GM12878 (cell line): Measurements from ENCODE around the gene PARN. TPM values are rescaled to one million over a fixed set of nuclear protein-coding genes. Genes with fewer than 3 reads are reported as not detected.

ENCODE experiments used
- ATAC-seq: fragments of 200-7000 bp; cut with Tn5 transposase; 3 replicates; pipeline ENCODE4 v1.9.1; 2020; ENCODE audit warnings: mild to moderate bottlenecking, moderate library complexity
- BruUV-seq: library from RNA; stranded (reverse); fragments of 400-500 nt; replicated peaks from 2 replicates; lab custom pipeline; 2021; lab: Mats Ljungman, UMichigan
- CTCF ChIA-PET: fragments of 300-600 bp; sonication (Branson Sonifier 250); formaldehyde crosslinking; extraction: SDS; loops from one replicate; lab custom pipeline; 2021; ENCODE audit warnings: inconsistent platforms; lab: Yijun Ruan, JAX
- POLR2A ChIA-PET: fragments of 350-600 bp; formaldehyde crosslinking; extraction: SDS; loops from one replicate; lab custom pipeline; 2021; ENCODE audit warnings: inconsistent platforms; lab: Charles Lee
- RAD21 ChIA-PET: fragments of 300-600 bp; sonication (Branson Sonifier 250); formaldehyde crosslinking; loops from one replicate; lab custom pipeline; 2023; ENCODE audit warnings: antibody characterized with exemption; ENCODE audit not compliant: unreplicated experiment; lab: Charles Lee
- SMC1A ChIA-PET: fragments of 300-600 bp; sonication (Branson Sonifier 250); formaldehyde crosslinking; loops from one replicate; lab custom pipeline; 2023; ENCODE audit not compliant: unreplicated experiment, uncharacterized antibody; lab: Charles Lee
- DNase-seq: peaks from one replicate; pipeline ENCODE4 v3.0.0-alpha.2; 2011; ENCODE audit warnings: low read depth, low spot score
- FAIRE-seq: peaks from 3 replicates; lab custom pipeline; 2011; peaks lifted over from hg19 to GRCh38; lab: Jason Lieb, UNC
- H2AFZ ChIP-seq: 2 replicates; pipeline ENCODE4 v1.6.0; 2011; ENCODE audit warnings: low read depth, low read length, control low read depth; ENCODE audit not compliant: control insufficient read depth
- H3K27ac ChIP-seq: 2 replicates; pipeline ENCODE4 v1.5.1; 2011; ENCODE audit warnings: control low read depth; ENCODE audit not compliant: control insufficient read depth, insufficient read depth
- H3K27me3 ChIP-seq, 2 experiments: replicated peaks in 1 of 2; 2 replicates each; pipeline versions ENCODE4 v1.6.0 to v1.6.1; 2011; ENCODE audit warnings: low read length in 1 of 2; ENCODE audit not compliant: control insufficient read depth in 2 of 2, insufficient read depth in 2 of 2
- H3K36me3 ChIP-seq, 2 experiments: 2 replicates each; pipeline ENCODE4 v1.5.1; 2011; ENCODE audit warnings: low read length in 1 of 2; ENCODE audit not compliant: control insufficient read depth in 2 of 2, insufficient read depth in 2 of 2
- H3K4me1 ChIP-seq: 2 replicates; pipeline ENCODE4 v1.6.1; 2011; ENCODE audit warnings: mild to moderate bottlenecking, low read length, moderate library complexity, mixed read lengths; ENCODE audit not compliant: control insufficient read depth, insufficient read depth
- H3K4me2 ChIP-seq: 2 replicates; pipeline ENCODE4 v1.6.0; 2011; ENCODE audit warnings: control low read depth; ENCODE audit not compliant: control insufficient read depth, insufficient read depth
- H3K4me3 ChIP-seq: fragments of 200-600 bp; sonication (generic); 2 replicates; pipeline ENCODE4 v1.5.1; 2016
- H3K79me2 ChIP-seq: 2 replicates; pipeline ENCODE4 v1.6.0; 2011; ENCODE audit warnings: low read length; ENCODE audit not compliant: control insufficient read depth, insufficient read depth
- H3K9ac ChIP-seq: 2 replicates; pipeline ENCODE4 v1.8.0; 2011; ENCODE audit warnings: low read length, control low read depth, mixed read lengths; ENCODE audit not compliant: control insufficient read depth, insufficient read depth
- H3K9me3 ChIP-seq: replicated peaks from 3 replicates; pipeline ENCODE4 v1.5.1; 2011; ENCODE audit warnings: mild to moderate bottlenecking, low read length; ENCODE audit not compliant: control insufficient read depth, insufficient read depth
- H4K20me1 ChIP-seq: 2 replicates; pipeline ENCODE4 v1.6.0; 2011; ENCODE audit not compliant: control insufficient read depth, insufficient read depth
- BCL3 ChIP-seq: IDR thresholded peaks from 2 replicates; pipeline ENCODE4 v1.6.1; 2011; ENCODE audit warnings: borderline replicate concordance, low read depth, mild to moderate bottlenecking, moderate library complexity, low read length; ENCODE audit not compliant: insufficient read depth, poor library complexity, severe bottlenecking
- BRCA1 ChIP-seq: IDR thresholded peaks from 2 replicates; pipeline ENCODE4 v1.6.1; 2011; ENCODE audit warnings: low read depth, low read length, improper control_type of control experiment
- CBX5 ChIP-seq: sonication (generic); IDR thresholded peaks from 2 replicates; pipeline ENCODE4 v1.6.1; 2016; ENCODE audit warnings: low read depth, moderate library complexity, mild to moderate bottlenecking, inconsistent platforms
- CREB1 ChIP-seq: IDR thresholded peaks from 2 replicates; pipeline ENCODE4 v1.6.1; 2012; ENCODE audit warnings: low read depth, mild to moderate bottlenecking, inconsistent platforms
- KDM1A ChIP-seq: fragments of 200-600 bp; sonication (generic); IDR thresholded peaks from 2 replicates; pipeline ENCODE4 v1.6.1; 2016; ENCODE audit warnings: borderline replicate concordance
- MYB ChIP-seq: fragments of 150-350 bp; IDR thresholded peaks from 2 replicates; pipeline ENCODE4 v1.6.1; 2014; ENCODE audit warnings: mild to moderate bottlenecking, low read depth, low read length, borderline replicate concordance
- NR2F1 ChIP-seq: fragments of 450-650 bp; conservative IDR thresholded peaks from 2 replicates; pipeline ENCODE4 v1.6.1; 2017; ENCODE audit warnings: mild to moderate bottlenecking
- SIX5 ChIP-seq: IDR thresholded peaks from 2 replicates; pipeline ENCODE4 v1.6.1; 2011; ENCODE audit warnings: mild to moderate bottlenecking, low read depth, low read length, moderate library complexity; ENCODE audit not compliant: severe bottlenecking
- SMC3 ChIP-seq: IDR thresholded peaks from 2 replicates; pipeline ENCODE4 v1.6.1; 2011; ENCODE audit warnings: low read length, improper control_type of control experiment, borderline replicate concordance
- TARDBP ChIP-seq: IDR thresholded peaks from 2 replicates; pipeline ENCODE4 v1.6.1; 2016; ENCODE audit warnings: borderline replicate concordance
- ZNF592 ChIP-seq: fragments of 450-650 bp; IDR thresholded peaks from 2 replicates; pipeline ENCODE4 v1.6.1; 2017; ENCODE audit warnings: mild to moderate bottlenecking, moderate library complexity
- WGBS: methylation state at CpG from one replicate; pipeline ENCODE4 v1.1.6; 2016; ENCODE audit warnings: low lambda C conversion rate; ENCODE audit not compliant: insufficient replicate concordance, insufficient coverage; ENCODE audit errors: missing lambda C conversion rate; 5-methylcytosine and 5-hydroxymethylcytosine counted together
- in situ Hi-C: fragments of 300-500 bp; cut with MboI; formaldehyde crosslinking; loops from 9 replicates; pipeline ENCODE4 v1.14.3; 2018; ENCODE audit warnings: mixed read lengths
- intact Hi-C: fragments of 100-400 bp; cut with micrococcal nuclease; formaldehyde crosslinking; loops from one replicate; pipeline ENCODE4 v1.14.2; 2022; ENCODE audit not compliant: unreplicated experiment
- polyA plus RNA-seq, 11 experiments: library from polyadenylated mRNA; depleted of rRNA in 4 of 11; unstranded in 6 of 11; stranded (reverse) in 5 of 11; fragments of >200 nt; fragmentation: Nextera tagmentation in 4 of 11; fragmentation: Illumina TruSeq in 1 of 11; extraction: Ambion mirVana in 4 of 11; extraction: Trizol in 1 of 11; gene quantifications; 1 replicate in 1 of 11; 2 replicates in 10 of 11; pipeline versions ENCODE4 v1.2.1 to v1.2.3, GENCODE V29; 2011 to 2016; ENCODE audit warnings: inconsistent platforms in 2 of 11, missing spikeins in 2 of 11, low read depth in 1 of 11
- total RNA-seq, 4 experiments: library from RNA; depleted of rRNA in 3 of 4; stranded (reverse); fragments of >200 nt in 3 of 4; fragmentation: Illumina TruSeq in 1 of 4; extraction: Trizol in 1 of 4; gene quantifications; 2 replicates each; pipeline versions ENCODE4 v1.2.1 to v1.2.3, GENCODE V29; 2013 to 2021

Gene PARN
- total and polyA plus RNA-seq, 10 of the 15 experiments (the other 5 are each of a cell fraction or from before 2014, with no cell fraction given), result 15.6 to 77.3 (median 47.7) TPM

- ChIA-PET POLR2A (interaction anchor here (0.7 kb wide), 1 partner anchor 227 kb away, joined by 6 read pairs; no protein-coding TSS in a partner anchor), SMC1A (interaction anchor here (0.7 to 1.0 kb wide), 3 partner anchors 17 to 251 kb away, joined by 3 to 4 read pairs (median 3); no protein-coding TSS in a partner anchor), CTCF (interaction anchor here (0.6 to 7.9 kb wide), 6 partner anchors 164 to 611 kb away, joined by 3 to 85 read pairs (median 5); partner anchors contain the start of gene ERCC4), RAD21 (interaction anchor here (1.1 to 4.9 kb wide), 2 partner anchors 231 kb away, joined by 3 to 34 read pairs; no protein-coding TSS in a partner anchor)
- intact Hi-C loops, result no loop called here
- Histone ChIP-seq H3K79me2 (no peaks in the 10 kb centered on the region; the same call in 1 of the 2 replicates), H3K4me1 (peaks cover 9% of the 10 kb centered on the region; the same call in 1 of the 2 replicates), H3K27ac (no peak overlapping the region), H4K20me1 (no peaks in the 10 kb centered on the region), H3K9ac (no peak overlapping the region), H3K4me3 (no peak overlapping the region), H2AFZ (no peak overlapping the region), H3K4me2 (no peak overlapping the region), H3K9me3 (no peaks in the 10 kb centered on the region), H3K36me3 (peaks cover 0 to 5% of the 10 kb centered on the region in 2 experiments; a peak in 3 of 4 replicates), H3K27me3 (no peaks in the 10 kb centered on the region)
- 68% methylated on average over 3 of the region's 3 CpGs for WGBS
- DNase-seq (no peak), ATAC-seq (no peak), FAIRE-seq (no peak)
- no peak for TF ChIP-seq CBX5
- TF ChIP-seq TARDBP, result no peak
- no TSS peak for BruUV-seq
- in situ Hi-C loops, result no loop called here
Observed at GRCh38 chr16:14531101-14531500, 99.0 kb downstream of the PARN start.

- intact Hi-C loops (no loop called here), in situ Hi-C loops (no loop called here)
- peaks cover 9% of the 10 kb centered on the region; the same call in 1 of the 2 replicates for H3K4me1 ChIP-seq
- no peak overlapping the region for H3K4me2 ChIP-seq
- H3K9me3 ChIP-seq, result no peaks in the 10 kb centered on the region
- H3K27me3 ChIP-seq, result no peaks in the 10 kb centered on the region
- no peak overlapping the region for H2AFZ ChIP-seq
- ChIA-PET SMC1A (interaction anchor here (1.2 to 1.3 kb wide), 2 partner anchors 229 to 607 kb away, joined by 4 to 6 read pairs; no protein-coding TSS in a partner anchor), RAD21 (interaction anchor here (0.8 to 4.9 kb wide), 3 partner anchors 222 to 280 kb away, joined by 3 to 34 read pairs (median 3); no protein-coding TSS in a partner anchor), CTCF (interaction anchor here (1.1 to 7.9 kb wide), 5 partner anchors 163 to 606 kb away, joined by 3 to 85 read pairs (median 6); no protein-coding TSS in a partner anchor), POLR2A (no interaction called here)
- ATAC-seq (no peak), DNase-seq (no peak), FAIRE-seq (no peak)
- H3K36me3 ChIP-seq, result peaks cover 2 to 5% of the 10 kb centered on the region in 2 experiments; a peak in 3 of 4 replicates
- WGBS, result 90% methylated on average over 2 of the region's 2 CpGs
- no peak overlapping the region for H3K27ac ChIP-seq
- no peaks in the 10 kb centered on the region; the same call in 1 of the 2 replicates for H3K79me2 ChIP-seq
- H4K20me1 ChIP-seq, result no peaks in the 10 kb centered on the region
- BruUV-seq, result no TSS peak
- no peak overlapping the region for H3K9ac ChIP-seq
- H3K4me3 ChIP-seq, result no peak overlapping the region
- no peak for TF ChIP-seq SMC3
- no peak for TF ChIP-seq CREB1
- no peak for TF ChIP-seq MYB
- TF ChIP-seq NR2F1, result no peak
- TF ChIP-seq BRCA1, result no peak
- no peak for TF ChIP-seq ZNF592
- TF ChIP-seq SIX5, result no peak
- TF ChIP-seq BCL3, result no peak
- TF ChIP-seq KDM1A, result no peak
Observed at GRCh38 chr16:14530046-14530445, 100.0 kb downstream of the PARN start.
